HG02970 (cell line): ENCODE measurements around the gene PAX8.

Source experiments
- ATAC-seq: cut with Tn5 transposase; IDR thresholded peaks from one replicate; pipeline ENCODE4 v1.9.1; 2021; ENCODE audit warnings: mild to moderate bottlenecking, moderate library complexity, moderate number of reproducible peaks; ENCODE audit not compliant: unreplicated experiment, low FRiP score

The PAX8 gene

GRCh38 chr2:113209011-113209645 lies 69.6 kb downstream of the PAX8 start:
- ATAC-seq = no peak

- ATAC-seq = no peak
Measured at GRCh38 chr2:113208396-113208795, 70.3 kb downstream of the PAX8 start.

GRCh38 chr2:113207021-113207420 lies 71.7 kb downstream of the PAX8 start:
- no peak for ATAC-seq

GRCh38 chr2:113206251-113206650 lies 72.5 kb downstream of the PAX8 start:
- no peak for ATAC-seq

GRCh38 chr2:113203901-113204519 lies 74.7 kb downstream of the PAX8 start:
- ATAC-seq = no peak

GRCh38 chr2:113203217-113203530 lies 75.5 kb downstream of the PAX8 start:
- no peak for ATAC-seq

- ATAC-seq = no peak
Measured at GRCh38 chr2:113202305-113203216, 76.2 kb downstream of the PAX8 start.

- ATAC-seq = no peak
Measured at GRCh38 chr2:113201496-113202304, 77.0 kb downstream of the PAX8 start.

- no peak for ATAC-seq
Measured at GRCh38 chr2:113200736-113201490, 77.8 kb downstream of the PAX8 start.

GRCh38 chr2:113200236-113200635 lies 78.5 kb downstream of the PAX8 start:
- no peak for ATAC-seq

GRCh38 chr2:113198790-113199612 lies 79.7 kb downstream of the PAX8 start:
- ATAC-seq = no peak

- ATAC-seq = no peak
Measured at GRCh38 chr2:113198048-113198789, 80.5 kb downstream of the PAX8 start.

GRCh38 chr2:113197347-113198047 lies 81.2 kb downstream of the PAX8 start:
- ATAC-seq = no peak

- no peak for ATAC-seq
Measured at GRCh38 chr2:113196839-113197238, 81.9 kb downstream of the PAX8 start.

GRCh38 chr2:113195923-113196501 lies 82.7 kb downstream of the PAX8 start:
- ATAC-seq = no peak

GRCh38 chr2:113192459-113193100 lies 86.1 kb downstream of the PAX8 start:
- no peak for ATAC-seq

GRCh38 chr2:113190871-113191270 lies 87.8 kb downstream of the PAX8 start:
- ATAC-seq = no peak
